Mesendoderm (in vitro differentiated cells): ENCODE measurements around the gene IDNK. TPM values are rescaled to one million over a fixed set of nuclear protein-coding genes. Genes with fewer than 3 reads are reported as not detected.

ENCODE experiments used
- DNase-seq: peaks from one replicate; pipeline ENCODE4 v3.0.0; 2013
- H2AK5ac ChIP-seq: 2 replicates; pipeline ENCODE4 v1.6.1; 2013; ENCODE audit warnings: low read length, inconsistent platforms
- H2BK120ac ChIP-seq: 2 replicates; pipeline ENCODE4 v1.6.1; 2013; ENCODE audit warnings: low read depth, mild to moderate bottlenecking, low read length, moderate library complexity, mixed read lengths
- H2BK15ac ChIP-seq: replicated peaks from 2 replicates; pipeline ENCODE4 v1.6.1; 2013; ENCODE audit warnings: low read depth, mild to moderate bottlenecking, moderate library complexity
- H2BK5ac ChIP-seq: 2 replicates; pipeline ENCODE4 v1.6.1; 2013; ENCODE audit warnings: low read length, inconsistent platforms
- H3K18ac ChIP-seq: 2 replicates; pipeline ENCODE4 v1.6.1; 2013; ENCODE audit warnings: mild to moderate bottlenecking, low read length, mixed read lengths
- H3K23ac ChIP-seq: one replicate; pipeline ENCODE4 v1.6.1; 2013; ENCODE audit warnings: low read length
- H3K27ac ChIP-seq: 2 replicates; pipeline ENCODE4 v1.5.1; 2013; ENCODE audit warnings: low read depth, mild to moderate bottlenecking, inconsistent platforms, low read length, moderate library complexity
- H3K27me3 ChIP-seq: 2 replicates; pipeline ENCODE4 v1.6.1; 2013; ENCODE audit warnings: low read length, control low read depth, mild to moderate bottlenecking, inconsistent platforms; ENCODE audit not compliant: insufficient read depth, poor library complexity
- H3K36me3 ChIP-seq: 2 replicates; pipeline ENCODE4 v1.6.1; 2013; ENCODE audit warnings: low read length, inconsistent platforms; ENCODE audit not compliant: control insufficient read depth, insufficient read depth
- H3K4ac ChIP-seq: one replicate; pipeline ENCODE4 v1.6.1; 2013; ENCODE audit warnings: low read depth, mild to moderate bottlenecking, low read length, moderate library complexity
- H3K4me1 ChIP-seq: 2 replicates; pipeline ENCODE4 v1.6.1; 2013; ENCODE audit warnings: low read depth, low read length, inconsistent platforms; ENCODE audit not compliant: control insufficient read depth
- H3K4me2 ChIP-seq: 2 replicates; pipeline ENCODE4 v1.6.1; 2013; ENCODE audit warnings: low read length
- H3K4me3 ChIP-seq: 2 replicates; pipeline ENCODE4 v1.5.1; 2013; ENCODE audit warnings: mild to moderate bottlenecking, low read length
- H3K56ac ChIP-seq: one replicate; pipeline ENCODE4 v1.6.1; 2013; ENCODE audit warnings: low read length
- H3K79me1 ChIP-seq: 2 replicates; pipeline ENCODE4 v1.6.1; 2013; ENCODE audit warnings: low read length, inconsistent platforms
- H3K79me2 ChIP-seq: 2 replicates; pipeline ENCODE4 v1.6.1; 2013; ENCODE audit warnings: mild to moderate bottlenecking, low read length; ENCODE audit not compliant: control insufficient read depth, insufficient read depth
- H3K9ac ChIP-seq: 2 replicates; pipeline ENCODE4 v1.6.1; 2013; ENCODE audit warnings: low read length, inconsistent platforms
- H4K5ac ChIP-seq: one replicate; pipeline ENCODE4 v1.6.1; 2013; ENCODE audit warnings: low read length
- H4K8ac ChIP-seq: one replicate; pipeline ENCODE4 v1.6.1; 2013; ENCODE audit warnings: low read depth, mild to moderate bottlenecking, control low read depth, low read length, moderate library complexity
- WGBS: extraction: QIAGEN DNeasy Blood & Tissue Kit; methylation state at CpG from one replicate; pipeline ENCODE4 v1.1.7; 2013; ENCODE audit warnings: low lambda C conversion rate, missing lambda C conversion rate; ENCODE audit not compliant: insufficient coverage; ENCODE audit errors: extremely low coverage; 5-methylcytosine and 5-hydroxymethylcytosine counted together
- small RNA-seq: library from polyadenylated mRNA; stranded (forward); fragments of <200 nt; extraction: miRNeasy Mini kit (QIAGEN cat#:217004); gene quantifications from one replicate; pipeline ENCODE3, GENCODE V24; 2013; ENCODE audit not compliant: insufficient read depth

The IDNK gene

GRCh38 chr9:83680233-83680632, 57.3 kb downstream of the IDNK start:
- Histone ChIP-seq H3K27ac (no peak overlapping the region), H3K18ac (no peak overlapping the region), H3K23ac (no peak overlapping the region), H3K79me1 (peaks cover 14% of the 10 kb centered on the region), H3K79me2 (peaks cover 44% of the 10 kb centered on the region), H3K56ac (no peak overlapping the region), H4K5ac (no peak overlapping the region), H3K4me2 (no peak overlapping the region), H3K9ac (no peak overlapping the region), H3K27me3 (no peaks in the 10 kb centered on the region), H2BK5ac (no peak overlapping the region), H3K4me1 (no peaks in the 10 kb centered on the region), H3K4me3 (no peak overlapping the region), H2BK15ac (no peak overlapping the region), H3K36me3 (peaks cover 5% of the 10 kb centered on the region), H4K8ac (no peak overlapping the region), H3K4ac (no peak overlapping the region), H2AK5ac (no peak overlapping the region), H2BK120ac (no peak overlapping the region)
- WGBS = no CpG with 5 or more reads among the region's 1 CpG
- no peak for DNase-seq

GRCh38 chr9:83681490-83681889, 58.5 kb downstream of the IDNK start:
- Histone ChIP-seq H3K27me3 (no peaks in the 10 kb centered on the region), H4K8ac (no peak overlapping the region), H3K4me2 (no peak overlapping the region), H3K4me3 (no peak overlapping the region), H3K27ac (no peak overlapping the region), H2BK5ac (no peak overlapping the region), H2BK120ac (no peak overlapping the region), H3K9ac (no peak overlapping the region), H3K56ac (no peak overlapping the region), H2BK15ac (no peak overlapping the region), H3K4ac (no peak overlapping the region), H3K79me1 (peaks cover 14% of the 10 kb centered on the region), H3K18ac (no peak overlapping the region), H4K5ac (no peak overlapping the region), H3K23ac (no peak overlapping the region), H3K4me1 (no peaks in the 10 kb centered on the region), H3K36me3 (peaks cover 5% of the 10 kb centered on the region), H2AK5ac (no peak overlapping the region), H3K79me2 (peaks cover 50% of the 10 kb centered on the region)
- no CpG with 5 or more reads among the region's 2 CpGs for WGBS
- no peak for DNase-seq

- no peaks in the 10 kb centered on the region for H3K4me1 ChIP-seq
- H3K9ac ChIP-seq = no peak overlapping the region
- no peak overlapping the region for H2AK5ac ChIP-seq
- no peak overlapping the region for H2BK120ac ChIP-seq
- H3K4me3 ChIP-seq = no peak overlapping the region
- H3K23ac ChIP-seq = no peak overlapping the region
- H3K18ac ChIP-seq = no peak overlapping the region
- no peak overlapping the region for H3K4me2 ChIP-seq
- H3K56ac ChIP-seq = no peak overlapping the region
- H3K79me1 ChIP-seq = peaks cover 2% of the 10 kb centered on the region
- no peaks in the 10 kb centered on the region for H3K36me3 ChIP-seq
- H3K4ac ChIP-seq = no peak overlapping the region
- no peak overlapping the region for H4K5ac ChIP-seq
- no peak overlapping the region for H2BK5ac ChIP-seq
- DNase-seq = no peak
- no peak overlapping the region for H2BK15ac ChIP-seq
- WGBS = 100% methylated on average over 1 of the region's 3 CpGs
- H3K27me3 ChIP-seq = no peaks in the 10 kb centered on the region
- H3K27ac ChIP-seq = no peak overlapping the region
- no peak overlapping the region for H4K8ac ChIP-seq
- H3K79me2 ChIP-seq = peaks cover 80% of the 10 kb centered on the region
Measured at GRCh38 chr9:83688921-83689320, 66.0 kb downstream of the IDNK start.

- peaks cover 84% of the 10 kb centered on the region for H3K79me2 ChIP-seq
- H3K9ac ChIP-seq = no peak overlapping the region
- H4K8ac ChIP-seq = no peak overlapping the region
- H2BK15ac ChIP-seq = no peak overlapping the region
- no peak overlapping the region for H3K4me3 ChIP-seq
- WGBS = no CpG with 5 or more reads among the region's 3 CpGs
- H3K18ac ChIP-seq = no peak overlapping the region
- no peak for DNase-seq
- H3K56ac ChIP-seq = no peak overlapping the region
- no peaks in the 10 kb centered on the region for H3K27me3 ChIP-seq
- H3K4me1 ChIP-seq = no peaks in the 10 kb centered on the region
- H3K4me2 ChIP-seq = no peak overlapping the region
- no peak overlapping the region for H2BK5ac ChIP-seq
- no peak overlapping the region for H2AK5ac ChIP-seq
- H3K27ac ChIP-seq = no peak overlapping the region
- H3K79me1 ChIP-seq = peaks cover 2% of the 10 kb centered on the region
- no peak overlapping the region for H3K4ac ChIP-seq
- H4K5ac ChIP-seq = no peak overlapping the region
- peak overlapping the region; percentile 50 for H3K23ac ChIP-seq
- H2BK120ac ChIP-seq = no peak overlapping the region
- H3K36me3 ChIP-seq = no peaks in the 10 kb centered on the region
Measured at GRCh38 chr9:83691492-83691891, 68.5 kb downstream of the IDNK start.

Small RNA genes lying within 50 kb of the gene (small RNA-seq; reads per million reads assigned to genes)
- gene RNU4-15P = not detected
